ENCODE data around the gene LNPEP.

LNPEP gene

GRCh38 chr5:96958977-96959376 lies 23.1 kb downstream of the LNPEP start:
- Mint-ChIP-seq H3K9me3 (no peaks in the 10 kb centered on the region), H3K27ac (peak overlapping the region; percentile 57), H3K4me3 (no peak overlapping the region), H3K27me3 (no peaks in the 10 kb centered on the region), H3K36me3 (ENCODE audit: low read depth) (peaks cover 7% of the 10 kb centered on the region), H3K4me1 (ENCODE audit: low read depth) (peaks cover 43% of the 10 kb centered on the region)
- intact Hi-C loops (cut with micrococcal nuclease) = no loop called here

- no peak overlapping the region for H3K4me3 Mint-ChIP-seq
- intact Hi-C loops (cut with micrococcal nuclease) = no loop called here
Measured at GRCh38 chr5:96961053-96961452, 25.2 kb downstream of the LNPEP start.

DNA sequence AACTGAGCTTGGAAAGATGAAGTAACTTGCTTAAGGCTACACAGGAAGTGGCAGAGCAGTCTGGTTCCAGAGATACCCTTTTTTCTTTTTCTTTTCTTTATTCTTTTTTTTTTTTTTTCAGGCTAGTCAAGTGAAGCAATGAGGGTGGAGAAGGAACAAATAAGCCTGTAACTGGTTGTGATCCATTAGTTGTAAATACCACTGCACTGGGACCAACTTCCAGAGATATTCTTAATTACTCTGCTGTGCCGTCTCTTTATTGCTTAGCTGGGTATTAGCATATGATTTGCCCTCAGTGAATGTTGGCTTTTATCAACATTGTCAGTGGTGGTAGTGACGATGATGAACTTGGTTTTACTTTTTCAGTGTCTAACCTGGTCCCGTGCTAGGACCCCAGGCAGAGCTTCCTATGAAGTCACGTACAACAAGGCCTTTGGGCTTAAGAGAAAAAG lies 26.7 kb downstream of the LNPEP start:
- Mint-ChIP-seq H3K36me3 (ENCODE audit: low read depth) (peaks cover 20% of the 10 kb centered on the region), H3K9me3 (no peaks in the 10 kb centered on the region), H3K27ac (no peak overlapping the region), H3K4me1 (ENCODE audit: low read depth) (peaks cover 32% of the 10 kb centered on the region), H3K4me3 (no peak overlapping the region), H3K27me3 (no peaks in the 10 kb centered on the region)
- intact Hi-C loops (cut with micrococcal nuclease) = no loop called here

More at GRCh38 chr5:96961053-96961452, 25.2 kb downstream of the LNPEP start:
- peaks cover 13% of the 10 kb centered on the region for H3K36me3 Mint-ChIP-seq (ENCODE audit: low read depth)
- no peak overlapping the region for H3K27ac Mint-ChIP-seq
- no peaks in the 10 kb centered on the region for H3K27me3 Mint-ChIP-seq
- H3K4me1 Mint-ChIP-seq (ENCODE audit: low read depth) = peaks cover 45% of the 10 kb centered on the region
- no peaks in the 10 kb centered on the region for H3K9me3 Mint-ChIP-seq

DNA sequence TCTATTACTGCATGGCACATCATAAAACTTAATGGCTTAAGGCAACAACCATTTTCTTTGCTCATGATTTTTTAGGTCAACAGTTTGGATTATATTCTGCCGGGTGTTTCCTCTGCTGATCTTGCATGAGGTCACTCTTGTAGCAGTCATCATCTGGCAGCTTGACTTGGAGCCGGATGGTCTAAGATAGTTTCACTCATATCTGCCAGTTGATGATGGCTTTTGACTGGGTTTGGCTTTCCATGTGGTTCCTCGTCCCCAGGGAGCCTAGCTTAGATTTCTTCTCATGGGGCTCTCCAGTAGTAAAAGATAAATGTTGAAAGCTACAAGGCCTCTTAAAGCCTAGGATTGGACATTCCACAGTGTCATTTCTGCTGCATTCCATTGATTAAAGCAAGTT lies 27.4 kb downstream of the LNPEP start:
- H3K9me3 Mint-ChIP-seq = no peaks in the 10 kb centered on the region
- no peak overlapping the region for H3K27ac Mint-ChIP-seq
- no peaks in the 10 kb centered on the region for H3K27me3 Mint-ChIP-seq
- intact Hi-C loops (cut with micrococcal nuclease) = no loop called here
- no peak overlapping the region for H3K4me3 Mint-ChIP-seq
- peaks cover 20% of the 10 kb centered on the region for H3K36me3 Mint-ChIP-seq (ENCODE audit: low read depth)
- H3K4me1 Mint-ChIP-seq (ENCODE audit: low read depth) = peaks cover 26% of the 10 kb centered on the region

- intact Hi-C loops (cut with micrococcal nuclease) = no loop called here
- Mint-ChIP-seq H3K4me1 (ENCODE audit: low read depth) (peaks cover 40% of the 10 kb centered on the region), H3K9me3 (no peaks in the 10 kb centered on the region), H3K4me3 (no peak overlapping the region), H3K36me3 (ENCODE audit: low read depth) (peaks cover 22% of the 10 kb centered on the region), H3K27me3 (no peaks in the 10 kb centered on the region), H3K27ac (no peak overlapping the region)
Measured at GRCh38 chr5:96966801-96967200, 30.9 kb downstream of the LNPEP start.

DNA sequence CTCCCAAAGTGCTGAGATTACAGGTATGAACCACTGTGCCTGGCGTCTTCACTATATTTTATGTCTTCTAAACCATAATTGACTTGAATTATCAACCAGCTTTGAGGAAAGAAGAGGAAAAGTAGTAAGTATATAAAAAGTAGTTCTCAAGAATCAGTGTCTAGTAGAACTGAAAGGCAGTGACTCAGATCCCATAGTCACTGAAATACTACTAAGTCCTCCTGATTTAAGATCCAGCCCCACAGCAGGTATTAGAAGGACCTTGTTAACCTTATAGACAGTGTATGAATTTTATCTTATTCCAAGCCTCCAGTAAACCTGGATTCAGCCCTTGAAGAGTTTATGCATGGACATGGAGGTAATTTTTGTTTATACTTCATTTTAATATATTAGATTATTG lies 31.5 kb downstream of the LNPEP start:
- Mint-ChIP-seq H3K4me1 (ENCODE audit: low read depth) (peaks cover 39% of the 10 kb centered on the region), H3K27ac (no peak overlapping the region), H3K36me3 (ENCODE audit: low read depth) (peaks cover 22% of the 10 kb centered on the region), H3K9me3 (no peaks in the 10 kb centered on the region), H3K4me3 (no peak overlapping the region), H3K27me3 (no peaks in the 10 kb centered on the region)
- intact Hi-C loops (cut with micrococcal nuclease) = no loop called here

GRCh38 chr5:96968074-96968473 lies 32.2 kb downstream of the LNPEP start:
- Mint-ChIP-seq H3K4me1 (ENCODE audit: low read depth) (peaks cover 41% of the 10 kb centered on the region), H3K27me3 (no peaks in the 10 kb centered on the region), H3K27ac (peak overlapping the region; percentile 12), H3K4me3 (no peak overlapping the region), H3K9me3 (no peaks in the 10 kb centered on the region), H3K36me3 (ENCODE audit: low read depth) (peaks cover 28% of the 10 kb centered on the region)
- intact Hi-C loops (cut with micrococcal nuclease) = no loop called here

DNA sequence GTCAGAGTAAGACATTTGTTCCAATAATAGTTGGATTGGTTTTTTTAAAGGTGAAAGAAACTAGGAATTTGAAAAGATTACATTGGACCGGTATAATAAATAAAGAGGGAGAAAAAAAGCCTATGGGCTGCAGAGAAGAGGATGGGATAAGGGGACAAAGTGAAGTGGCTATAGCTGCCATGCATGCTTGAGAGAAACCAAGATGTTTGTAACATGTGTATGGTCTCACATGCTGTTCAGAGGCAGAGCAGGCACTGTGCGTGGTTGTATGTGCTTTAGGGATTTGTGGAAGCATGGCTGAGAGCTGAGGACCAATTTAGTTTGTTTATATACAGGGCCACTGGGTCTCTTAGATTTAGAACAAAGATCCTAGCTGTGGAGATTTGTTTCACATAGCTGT lies 32.7 kb downstream of the LNPEP start:
- Mint-ChIP-seq H3K27ac (peak overlapping the region; percentile 12), H3K4me3 (no peak overlapping the region)

DNA sequence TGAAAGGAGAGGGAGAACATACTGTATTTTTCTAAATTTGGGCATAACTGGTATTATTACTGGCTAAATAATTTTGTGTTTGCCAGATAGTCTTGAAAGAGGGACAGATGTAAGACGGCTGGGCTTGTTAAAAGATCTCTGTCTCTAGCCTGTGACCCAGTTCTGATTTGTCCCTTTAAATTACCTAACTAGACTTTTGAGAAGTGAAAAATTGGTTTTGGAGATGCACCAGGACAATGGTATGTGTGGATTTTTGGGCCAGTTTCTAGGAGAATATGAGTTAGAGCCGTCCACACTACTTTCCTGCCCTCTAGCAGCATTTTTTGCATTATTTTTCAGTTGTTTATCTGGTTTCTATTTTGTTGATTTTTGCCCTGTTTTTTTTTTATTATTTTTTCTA lies 33.5 kb downstream of the LNPEP start:
- peaks cover 44% of the 10 kb centered on the region for H3K4me1 Mint-ChIP-seq (ENCODE audit: low read depth)
- H3K9me3 Mint-ChIP-seq = no peaks in the 10 kb centered on the region
- H3K36me3 Mint-ChIP-seq (ENCODE audit: low read depth) = peaks cover 32% of the 10 kb centered on the region
- H3K4me3 Mint-ChIP-seq = no peak overlapping the region
- no peak overlapping the region for H3K27ac Mint-ChIP-seq
- intact Hi-C loops (cut with micrococcal nuclease) = no loop called here
- H3K27me3 Mint-ChIP-seq = no peaks in the 10 kb centered on the region

More for the DNA sequence above, 32.7 kb downstream of the LNPEP start:
- H3K4me1 Mint-ChIP-seq (ENCODE audit: low read depth) = peaks cover 42% of the 10 kb centered on the region
- H3K9me3 Mint-ChIP-seq = no peaks in the 10 kb centered on the region
- peaks cover 28% of the 10 kb centered on the region for H3K36me3 Mint-ChIP-seq (ENCODE audit: low read depth)
- H3K27me3 Mint-ChIP-seq = no peaks in the 10 kb centered on the region
- intact Hi-C loops (cut with micrococcal nuclease) = no loop called here

- Mint-ChIP-seq H3K27ac (no peak overlapping the region), H3K27me3 (no peaks in the 10 kb centered on the region), H3K36me3 (ENCODE audit: low read depth) (peaks cover 27% of the 10 kb centered on the region), H3K4me1 (ENCODE audit: low read depth) (peaks cover 51% of the 10 kb centered on the region), H3K4me3 (no peak overlapping the region), H3K9me3 (no peaks in the 10 kb centered on the region)
- intact Hi-C loops (cut with micrococcal nuclease) = no loop called here
Measured at GRCh38 chr5:96972599-96973334, 36.9 kb downstream of the LNPEP start.

DNA sequence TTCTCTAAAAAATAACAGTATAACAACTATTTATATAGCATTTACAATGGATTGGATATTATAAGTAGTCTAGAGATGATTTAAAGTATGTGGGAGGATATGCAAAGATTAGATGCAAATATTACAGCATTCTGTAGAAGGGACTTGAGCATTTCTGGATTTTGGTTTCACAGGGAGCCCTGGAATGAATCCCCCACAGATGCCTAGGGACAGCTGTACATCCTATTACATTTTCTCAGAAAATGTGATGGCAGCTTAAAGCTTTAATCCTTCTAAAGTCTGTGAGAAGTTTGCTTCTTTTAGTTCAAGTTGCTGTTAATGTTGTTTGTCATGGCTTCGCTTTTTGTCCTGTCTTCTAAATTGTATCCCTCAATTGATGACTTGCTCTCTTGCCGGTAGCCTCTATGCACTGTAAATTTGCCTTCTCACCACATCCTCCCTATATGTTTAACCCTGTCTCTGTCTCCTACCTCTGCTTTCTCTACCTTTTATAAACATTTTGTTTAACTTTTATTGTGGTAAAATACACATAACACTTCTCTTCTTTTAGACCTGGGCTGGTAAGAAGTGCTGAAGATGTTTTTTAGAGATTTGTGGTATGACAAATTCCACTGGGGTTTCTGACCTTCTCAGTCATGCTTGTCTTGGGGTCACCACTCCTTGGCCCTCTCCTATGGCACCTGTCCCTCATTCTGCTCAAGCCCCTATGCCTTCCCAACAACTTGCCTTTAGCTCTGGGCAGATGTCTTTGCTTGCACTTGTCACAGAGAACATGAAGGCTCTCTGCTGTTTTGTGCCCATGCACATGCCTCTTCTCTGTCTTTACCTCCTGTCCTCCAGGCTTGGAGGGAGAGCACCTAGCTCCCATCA lies 37.9 kb downstream of the LNPEP start:
- H3K4me1 Mint-ChIP-seq (ENCODE audit: low read depth) = peaks cover 45% of the 10 kb centered on the region
- intact Hi-C loops (cut with micrococcal nuclease) = no loop called here
- peaks cover 27% of the 10 kb centered on the region for H3K36me3 Mint-ChIP-seq (ENCODE audit: low read depth)
- no peak overlapping the region for H3K27ac Mint-ChIP-seq
- no peaks in the 10 kb centered on the region for H3K27me3 Mint-ChIP-seq
- H3K4me3 Mint-ChIP-seq = no peak overlapping the region
- H3K9me3 Mint-ChIP-seq = no peaks in the 10 kb centered on the region

DNA sequence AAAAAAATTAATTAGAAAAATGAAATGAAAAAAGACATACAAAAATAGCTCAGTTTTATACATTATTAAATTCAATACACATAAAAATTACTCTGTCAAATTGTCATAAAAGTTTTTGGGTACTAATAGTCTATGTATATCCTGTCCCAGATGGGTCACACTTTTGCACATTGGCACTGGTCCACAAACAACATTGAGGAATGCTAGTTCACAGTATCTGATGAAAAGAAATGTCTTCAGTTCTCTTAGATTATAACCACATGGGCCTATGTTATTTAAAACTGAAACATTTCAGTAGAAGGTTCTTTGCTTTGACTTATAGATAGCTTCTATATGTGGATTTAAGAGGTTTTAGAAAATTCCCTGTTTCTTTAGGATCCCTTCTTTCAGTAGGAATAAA lies 39.8 kb downstream of the LNPEP start:
- H3K27ac Mint-ChIP-seq = no peak overlapping the region
- intact Hi-C loops (cut with micrococcal nuclease) = no loop called here
- H3K4me3 Mint-ChIP-seq = no peak overlapping the region
- no peaks in the 10 kb centered on the region for H3K9me3 Mint-ChIP-seq
- peaks cover 46% of the 10 kb centered on the region for H3K36me3 Mint-ChIP-seq (ENCODE audit: low read depth)
- H3K27me3 Mint-ChIP-seq = no peaks in the 10 kb centered on the region
- H3K4me1 Mint-ChIP-seq (ENCODE audit: low read depth) = peaks cover 37% of the 10 kb centered on the region

GRCh38 chr5:96977228-96977627 lies 41.3 kb downstream of the LNPEP start:
- Mint-ChIP-seq H3K4me1 (ENCODE audit: low read depth) (peaks cover 23% of the 10 kb centered on the region), H3K9me3 (no peaks in the 10 kb centered on the region), H3K27me3 (no peaks in the 10 kb centered on the region), H3K27ac (no peak overlapping the region), H3K4me3 (no peak overlapping the region), H3K36me3 (ENCODE audit: low read depth) (peaks cover 47% of the 10 kb centered on the region)
- intact Hi-C loops (cut with micrococcal nuclease) = no loop called here

- H3K4me1 Mint-ChIP-seq (ENCODE audit: low read depth) = peaks cover 11% of the 10 kb centered on the region
Measured at GRCh38 chr5:96978812-96979449, 43.1 kb downstream of the LNPEP start.

More at GRCh38 chr5:96978812-96979449, 43.1 kb downstream of the LNPEP start:
- Mint-ChIP-seq H3K4me3 (no peak overlapping the region), H3K36me3 (ENCODE audit: low read depth) (peaks cover 47% of the 10 kb centered on the region), H3K27me3 (no peaks in the 10 kb centered on the region), H3K27ac (no peak overlapping the region), H3K9me3 (no peaks in the 10 kb centered on the region)
- intact Hi-C loops (cut with micrococcal nuclease) = no loop called here

Measured in dendritic cell treated with granulocyte-macrophage colony-stimulating factor and Interleukin-4, amounts not matched to agents 40 ng/mL and 50 ng/mL, for 4 days (primary cell).